HCT116 (cell line): ENCODE measurements around the gene TFCP2. TPM values are rescaled to one million over a fixed set of nuclear protein-coding genes. Genes with fewer than 3 reads are reported as not detected.

Source experiments
- ATAC-seq: fragments of 200-7000 bp; cut with Tn5 transposase; 2 replicates; pipeline ENCODE4 v1.9.1; 2020; ENCODE audit warnings: mild to moderate bottlenecking, moderate library complexity
- BruUV-seq: library from RNA; stranded (reverse); fragments of 400-500 nt; replicated peaks from 2 replicates; lab custom pipeline; 2021; lab: Mats Ljungman, UMichigan
- CTCF ChIA-PET: fragments of 300-600 bp; sonication (Branson Sonifier 250); formaldehyde crosslinking; loops from one replicate; lab custom pipeline; 2021; ENCODE audit warnings: antibody characterized with exemption; lab: Charles Lee
- POLR2A ChIA-PET: fragments of 300-600, 350-600 bp; sonication (Branson Sonifier 250); formaldehyde crosslinking; loops from one replicate; lab custom pipeline; 2021; ENCODE audit warnings: antibody characterized with exemption; lab: Charles Lee
- RAD21 ChIA-PET, 2 experiments: fragments of 300-600 bp; sonication (Branson Sonifier 250); formaldehyde crosslinking; loops; one replicate each; lab custom pipeline; 2023; ENCODE audit warnings: low total read pairs in 2 of 2; ENCODE audit not compliant: uncharacterized antibody in 2 of 2, unreplicated experiment in 2 of 2, low non-redundant PET in 1 of 2; lab: Charles Lee
- DNase-seq: peaks from one replicate; pipeline ENCODE4 v3.0.0-alpha.2; 2010; ENCODE audit warnings: low read depth, low spot score
- H2AFZ ChIP-seq: fragments of 200-600 bp; shearing (Covaris generic), sonication (generic); 2 replicates; pipeline ENCODE4 v1.6.1; 2017; ENCODE audit warnings: low read depth, mixed run types, mixed read lengths, antibody characterized with exemption, low read length; ENCODE audit not compliant: poor library complexity, severe bottlenecking
- H3K27ac ChIP-seq: 2 replicates; pipeline ENCODE4 v1.5.1; 2012; ENCODE audit warnings: low read depth, low read length
- H3K27me3 ChIP-seq: fragments of 200-600 bp; sonication (generic); 2 replicates; pipeline ENCODE4 v1.6.1; 2016; ENCODE audit warnings: mixed run types, low read length, mixed read lengths; ENCODE audit not compliant: insufficient read depth
- H3K36me3 ChIP-seq, 2 experiments: fragments of 200-500 bp in 1 of 2; fragments of 200-600 bp in 1 of 2; sonication (Bioruptor generic) in 1 of 2; sonication (generic) in 1 of 2; 2 replicates each; pipeline versions ENCODE4 v1.5.1 to v1.6.1; 2014 to 2016; ENCODE audit warnings: low read length in 2 of 2, inconsistent platforms in 1 of 2, mixed read lengths in 1 of 2, mixed run types in 1 of 2; ENCODE audit not compliant: insufficient read depth in 2 of 2, control insufficient read depth in 1 of 2
- H3K4me1 ChIP-seq, 2 experiments: fragments of 200-600 bp in 1 of 2; sonication (generic) in 1 of 2; 2 replicates each; pipeline versions ENCODE4 v1.5.1 to v1.6.1; 2012 to 2017; ENCODE audit warnings: low read length in 2 of 2, inconsistent platforms in 1 of 2, mild to moderate bottlenecking in 1 of 2, mixed read lengths in 1 of 2, mixed run types in 1 of 2, moderate library complexity in 1 of 2; ENCODE audit not compliant: insufficient read depth in 2 of 2, control insufficient read depth in 1 of 2
- H3K4me2 ChIP-seq: fragments of 200-600 bp; sonication (generic); 2 replicates; pipeline ENCODE4 v1.6.1; 2017; ENCODE audit warnings: mixed run types, low read length, mixed read lengths
- H3K4me3 ChIP-seq, 2 experiments: fragments of 200-600 bp in 1 of 2; sonication (generic) in 1 of 2; replicated peaks in 1 of 2; 2 replicates each; pipeline ENCODE4 v1.5.1; 2011 to 2016; ENCODE audit warnings: low read length in 2 of 2, control low read depth in 1 of 2, low read depth in 1 of 2, mild to moderate bottlenecking in 1 of 2, mixed read lengths in 1 of 2, mixed run types in 1 of 2
- H3K79me2 ChIP-seq: fragments of 200-600 bp; sonication (generic); 2 replicates; pipeline ENCODE4 v1.6.1; 2017; ENCODE audit warnings: mild to moderate bottlenecking, mixed run types, low read length, moderate library complexity, mixed read lengths; ENCODE audit not compliant: insufficient read depth
- H3K9ac ChIP-seq: fragments of 200-600 bp; sonication (generic); 2 replicates; pipeline ENCODE4 v1.6.1; 2016; ENCODE audit warnings: low read length, mixed read lengths
- H3K9me2 ChIP-seq: fragments of 200-600 bp; sonication (generic), shearing (Covaris generic); 2 replicates; pipeline ENCODE4 v1.6.1; 2017; ENCODE audit warnings: mixed run types, mild to moderate bottlenecking, moderate library complexity; ENCODE audit not compliant: insufficient read depth
- H3K9me3 ChIP-seq, 2 experiments: fragments of 200-500 bp in 1 of 2; fragments of 200-600 bp in 1 of 2; sonication (Bioruptor generic) in 1 of 2; sonication (generic) in 1 of 2; 2 replicates each; pipeline ENCODE4 v1.6.1; 2014 to 2017; ENCODE audit warnings: low read length in 2 of 2, mixed read lengths in 2 of 2, inconsistent platforms in 1 of 2, low read depth in 1 of 2, mild to moderate bottlenecking in 1 of 2, mixed run types in 1 of 2, moderate library complexity in 1 of 2; ENCODE audit not compliant: control insufficient read depth in 1 of 2, insufficient read depth in 1 of 2
- H4K20me1 ChIP-seq: fragments of 200-600 bp; sonication (generic), shearing (Covaris generic); 2 replicates; pipeline ENCODE4 v1.6.1; 2017; ENCODE audit warnings: mixed run types, mild to moderate bottlenecking, moderate library complexity; ENCODE audit not compliant: insufficient read depth
- EGR1 ChIP-seq: IDR thresholded peaks from 2 replicates; pipeline ENCODE4 v1.6.1; 2012; ENCODE audit warnings: low read depth
- JUND ChIP-seq: IDR thresholded peaks from 2 replicates; pipeline ENCODE4 v1.6.1; 2012
- POLR2AphosphoS5 ChIP-seq: IDR thresholded peaks from 2 replicates; pipeline ENCODE4 v1.6.1; 2011; ENCODE audit warnings: mild to moderate bottlenecking, low read depth, low read length, moderate library complexity
- RAD21 ChIP-seq: IDR thresholded peaks from 2 replicates; pipeline ENCODE4 v1.6.1; 2012; ENCODE audit warnings: low read depth, mild to moderate bottlenecking
- SP1 ChIP-seq: IDR thresholded peaks from 2 replicates; pipeline ENCODE4 v1.6.1; 2012; ENCODE audit warnings: low read depth
- TCF7L2 ChIP-seq: IDR thresholded peaks from 2 replicates; pipeline ENCODE4 v1.7.0; 2011; ENCODE audit warnings: borderline replicate concordance, inconsistent platforms; ENCODE audit not compliant: insufficient read depth, insufficient read length; ENCODE audit errors: extremely low read depth
- YY1 ChIP-seq: IDR thresholded peaks from 2 replicates; pipeline ENCODE4 v1.6.1; 2011; ENCODE audit warnings: low read length, low read depth, moderate library complexity, mild to moderate bottlenecking; ENCODE audit not compliant: insufficient replicate concordance; ENCODE audit errors: extremely low read depth
- intact Hi-C: fragments of 100-400 bp; cut with micrococcal nuclease; formaldehyde crosslinking; loops from 2 replicates; pipeline ENCODE4 v1.10.0; 2022
- total RNA-seq: library from RNA; stranded (reverse); gene quantifications from one replicate; pipeline ENCODE4 v1.2.1, GENCODE V29; 2021; ENCODE audit not compliant: unreplicated experiment
- TF ChIP-seq, protein P1 (sequence below): IDR thresholded peaks from 2 replicates; pipeline ENCODE4 v1.6.1; 2012; ENCODE audit warnings: low read depth

TFCP2 gene
- total RNA-seq, 1 experiment from 2014 or later = 31.6 TPM

DNA sequence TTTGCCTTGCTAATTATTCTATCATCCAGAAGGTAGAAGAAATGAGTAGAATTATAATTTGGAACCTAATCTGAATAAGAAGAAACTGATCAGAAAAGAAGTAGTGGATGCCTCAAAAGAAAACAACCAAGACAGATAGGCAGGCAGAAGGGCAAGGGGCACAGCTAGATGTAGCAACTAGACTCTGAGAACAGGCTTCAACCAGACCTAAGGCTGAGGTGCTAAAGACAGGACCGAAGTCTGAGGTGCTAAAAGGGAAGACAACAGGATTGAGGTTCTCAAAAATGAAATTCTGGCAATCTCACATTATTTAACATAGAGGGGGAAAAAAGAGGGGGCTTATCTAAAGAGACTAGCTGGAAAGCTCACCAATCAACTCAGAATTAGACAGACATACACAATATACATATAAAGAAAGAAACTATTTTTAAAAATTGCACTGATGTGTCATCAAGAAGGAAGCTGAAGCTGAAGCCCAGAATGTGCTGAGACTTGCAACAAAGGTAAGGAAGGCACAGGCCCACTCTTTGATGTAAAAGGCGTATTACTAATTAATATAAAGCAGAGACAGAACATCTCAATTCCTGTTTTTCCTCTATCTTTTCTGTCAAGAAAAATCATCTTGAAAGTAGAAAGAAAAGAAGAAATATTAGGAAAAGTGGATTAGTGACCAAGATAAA, 45.7 kb downstream of the TFCP2 start:
- BruUV-seq = no TSS peak
- Histone ChIP-seq H3K36me3 (peaks cover 0 to 5% of the 10 kb centered on the region in 2 experiments; a peak in 1 of 4 replicates), H3K9me3 (no peaks in the 10 kb centered on the region), H3K4me2 (no peak overlapping the region), H3K4me1 (peaks cover 6 to 24% of the 10 kb centered on the region in 2 experiments; a peak in 3 of 4 replicates), H3K9ac (no peak overlapping the region), H2AFZ (no peak overlapping the region), H3K27me3 (no peaks in the 10 kb centered on the region), H3K4me3 (no peak overlapping the region), H3K79me2 (peaks cover 17% of the 10 kb centered on the region; the same call in 1 of the 2 replicates), H4K20me1 (peaks cover 4% of the 10 kb centered on the region; the same call in 1 of the 2 replicates), H3K27ac (no peak overlapping the region), H3K9me2 (no peaks in the 10 kb centered on the region)
- ATAC-seq (no peak), DNase-seq (no peak)
- ChIA-PET CTCF (no interaction called here), RAD21 (no interaction called here), POLR2A (no interaction called here)
- intact Hi-C loops = no loop called here
- no peak for TF ChIP-seq SP1
- TF ChIP-seq RAD21 = no peak
- TF ChIP-seq EGR1 = no peak
- TF ChIP-seq YY1 = no peak
- no peak for TF ChIP-seq JUND
- TF ChIP-seq, protein P1, sequence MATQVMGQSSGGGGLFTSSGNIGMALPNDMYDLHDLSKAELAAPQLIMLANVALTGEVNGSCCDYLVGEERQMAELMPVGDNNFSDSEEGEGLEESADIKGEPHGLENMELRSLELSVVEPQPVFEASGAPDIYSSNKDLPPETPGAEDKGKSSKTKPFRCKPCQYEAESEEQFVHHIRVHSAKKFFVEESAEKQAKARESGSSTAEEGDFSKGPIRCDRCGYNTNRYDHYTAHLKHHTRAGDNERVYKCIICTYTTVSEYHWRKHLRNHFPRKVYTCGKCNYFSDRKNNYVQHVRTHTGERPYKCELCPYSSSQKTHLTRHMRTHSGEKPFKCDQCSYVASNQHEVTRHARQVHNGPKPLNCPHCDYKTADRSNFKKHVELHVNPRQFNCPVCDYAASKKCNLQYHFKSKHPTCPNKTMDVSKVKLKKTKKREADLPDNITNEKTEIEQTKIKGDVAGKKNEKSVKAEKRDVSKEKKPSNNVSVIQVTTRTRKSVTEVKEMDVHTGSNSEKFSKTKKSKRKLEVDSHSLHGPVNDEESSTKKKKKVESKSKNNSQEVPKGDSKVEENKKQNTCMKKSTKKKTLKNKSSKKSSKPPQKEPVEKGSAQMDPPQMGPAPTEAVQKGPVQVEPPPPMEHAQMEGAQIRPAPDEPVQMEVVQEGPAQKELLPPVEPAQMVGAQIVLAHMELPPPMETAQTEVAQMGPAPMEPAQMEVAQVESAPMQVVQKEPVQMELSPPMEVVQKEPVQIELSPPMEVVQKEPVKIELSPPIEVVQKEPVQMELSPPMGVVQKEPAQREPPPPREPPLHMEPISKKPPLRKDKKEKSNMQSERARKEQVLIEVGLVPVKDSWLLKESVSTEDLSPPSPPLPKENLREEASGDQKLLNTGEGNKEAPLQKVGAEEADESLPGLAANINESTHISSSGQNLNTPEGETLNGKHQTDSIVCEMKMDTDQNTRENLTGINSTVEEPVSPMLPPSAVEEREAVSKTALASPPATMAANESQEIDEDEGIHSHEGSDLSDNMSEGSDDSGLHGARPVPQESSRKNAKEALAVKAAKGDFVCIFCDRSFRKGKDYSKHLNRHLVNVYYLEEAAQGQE = no peak
- TF ChIP-seq POLR2AphosphoS5 = no peak
- no peak for TF ChIP-seq TCF7L2
